ENCODE data around the gene MDM4.

DNA sequence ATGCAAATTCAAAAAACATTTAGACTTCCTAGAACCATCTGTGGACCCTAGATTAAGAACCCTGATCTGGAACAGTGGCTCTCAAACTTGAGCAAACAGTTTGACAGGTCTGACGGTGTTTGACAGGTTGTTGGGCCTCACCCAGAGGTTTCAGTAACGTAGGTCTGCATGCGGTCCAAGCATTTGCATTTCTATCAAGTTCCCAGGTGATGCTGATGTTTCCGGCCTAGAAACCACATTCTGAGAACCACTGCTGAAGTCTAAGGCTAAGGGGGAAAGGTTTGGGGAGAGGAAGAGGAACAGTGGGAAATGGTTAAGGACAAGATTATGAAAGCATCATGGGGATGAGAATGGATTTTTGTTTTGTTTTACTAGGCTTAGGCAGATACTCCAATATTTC lies 48.6 kb downstream of the MDM4 start:
- TF ChIP-seq SIN3A (IDR thresholded peaks at IDR 0.05; ENCODE audit: borderline replicate concordance, insufficient read depth, low read length) (no peak), TAF1 (IDR thresholded peaks at IDR 0.05; ENCODE audit: borderline replicate concordance, insufficient read depth, low read length) (no peak)
